SU-DHL-6 (cell line): ENCODE measurements around the gene APOH.

ENCODE experiments used
- CTCF ChIP-seq: fragments of 200-600 bp; sonication (generic); IDR thresholded peaks from one replicate; pipeline ENCODE4 v1.5.1; 2017; ENCODE audit warnings: antibody characterized with exemption, mild to moderate bottlenecking, low read length, moderate library complexity; ENCODE audit not compliant: insufficient read depth, poor library complexity, severe bottlenecking
- EZH2phosphoT487 ChIP-seq: fragments of 200-600 bp; sonication (generic), shearing (Covaris generic); conservative IDR thresholded peaks from 2 replicates; pipeline ENCODE4 v1.6.1; 2018; ENCODE audit warnings: mild to moderate bottlenecking, antibody characterized with exemption, low read length, moderate library complexity, mixed read lengths

- no peak for TF ChIP-seq CTCF
- TF ChIP-seq EZH2phosphoT487: no peak
These were observed 19.0 kb downstream of the APOH start for GRCh38 chr17:66210208-66210574.
